Tibial nerve (tissue), 4 donors: ENCODE data around the gene CENPO. TPM values are rescaled to one million over a fixed set of nuclear protein-coding genes. Genes with fewer than 3 reads are reported as not detected.

Experiments
- DNase-seq, 2 donors: peaks; one replicate each; pipeline ENCODE4 v3.0.0-alpha.2; 2019; ENCODE audit warnings: low spot score in 2 of 2
- H3K27ac ChIP-seq, 4 donors: fragments of 200-600 bp; sonication (generic) in 3 of 4; one replicate each; pipeline ENCODE4 v1.5.1; 2017 to 2019; ENCODE audit warnings: mild to moderate bottlenecking in 1 of 4
- H3K27me3 ChIP-seq, 2 donors: fragments of 200-600 bp; sonication (generic) in 1 of 2; one replicate each; pipeline versions ENCODE4 v1.5.1 to v1.6.0; 2017 to 2019
- H3K36me3 ChIP-seq, 3 donors: fragments of 200-600 bp; sonication (generic); one replicate each; pipeline ENCODE4 v1.5.1; 2018 to 2019
- H3K4me1 ChIP-seq, 4 donors: fragments of 200-600 bp; sonication (generic) in 3 of 4; one replicate each; pipeline ENCODE4 v1.5.1; 2017 to 2019
- H3K4me3 ChIP-seq, 4 donors: fragments of 200-600 bp; sonication (generic) in 3 of 4; one replicate each; pipeline ENCODE4 v1.5.1; 2017 to 2019; ENCODE audit warnings: mild to moderate bottlenecking in 1 of 4, moderate library complexity in 1 of 4
- H3K9me3 ChIP-seq, 4 donors: fragments of 200-600 bp; sonication (generic) in 3 of 4; one replicate each; pipeline ENCODE4 v1.5.1; 2017 to 2019
- CTCF ChIP-seq, 5 experiments: fragments of 200-600 bp in 3 of 5; fragments of 450-650 bp in 2 of 5; sonication (generic) in 3 of 5; IDR thresholded peaks; one replicate each; pipeline ENCODE4 v1.5.1; 2016 to 2019; ENCODE audit warnings: antibody characterized with exemption in 5 of 5, mild to moderate bottlenecking in 3 of 5, moderate library complexity in 2 of 5
- EP300 ChIP-seq, 2 donors: sonication (generic); formaldehyde crosslinking; IDR thresholded peaks; one replicate each; pipeline ENCODE4 v1.6.1; 2017; ENCODE audit warnings: antibody characterized with exemption in 2 of 2, mild to moderate bottlenecking in 1 of 2
- POLR2A ChIP-seq, 2 donors: fragments of 450-650 bp; IDR thresholded peaks; one replicate each; pipeline ENCODE4 v1.6.1; 2017; ENCODE audit warnings: antibody characterized with exemption in 2 of 2, mild to moderate bottlenecking in 2 of 2, moderate library complexity in 2 of 2
- WGBS, 2 donors: methylation state at CpG; one replicate each; pipeline ENCODE4 v1.1.5; 2018; 5-methylcytosine and 5-hydroxymethylcytosine counted together
- total RNA-seq, 4 donors: library from RNA; depleted of rRNA; stranded (reverse); fragments of >200 nt; gene quantifications; one replicate each; pipeline ENCODE4 v1.1.0, GENCODE V29; 2016

CENPO gene
- total RNA-seq, 4 donors from 2014 or later: 2.4 to 3.6 (median 2.7) TPM

DNA sequence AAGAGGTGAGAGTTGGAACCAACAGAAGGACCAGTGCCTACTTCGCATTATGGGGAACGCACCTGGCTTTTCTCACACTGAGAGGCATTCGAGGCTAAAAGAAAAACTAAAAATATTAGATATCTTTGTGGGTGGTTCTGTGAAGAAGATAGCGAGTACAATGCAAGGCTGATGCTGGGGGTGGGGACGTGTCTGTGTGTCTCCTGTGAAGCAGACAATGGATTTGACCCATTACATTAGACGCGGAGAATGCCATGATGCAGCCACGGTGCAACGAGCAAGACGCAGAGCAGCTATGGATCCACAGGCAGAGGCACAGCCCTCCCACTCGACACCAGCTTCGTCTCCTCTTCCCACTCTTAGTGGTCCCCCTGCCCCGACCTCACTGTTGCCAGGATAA lies 65.8 kb downstream of the CENPO start:
- Histone ChIP-seq H3K27me3 (no peaks in the 10 kb centered on the region), H3K9me3 (no peaks in the 10 kb centered on the region), H3K4me3 (no peak overlapping the region), H3K4me1 (peaks cover 0 to 72% (median 37%) of the 10 kb centered on the region in 4 donors), H3K36me3 (peaks cover 0 to 10% (median 0%) of the 10 kb centered on the region in 3 donors), H3K27ac (peak overlapping the region in 2 of 4 donors; percentile 51 to 90)
- DNase-seq: no peak
- no peak for TF ChIP-seq CTCF (IDR thresholded peaks at IDR 0.05)
- TF ChIP-seq POLR2A (IDR thresholded peaks at IDR 0.05): no peak
- TF ChIP-seq EP300 (IDR thresholded peaks at IDR 0.05): no peak
- 86 to 88% methylated on average over 13 of the region's 13 CpGs for WGBS, 2 donors

- peaks cover 0 to 10% (median 0%) of the 10 kb centered on the region in 3 donors for H3K36me3 ChIP-seq
- no peak for TF ChIP-seq EP300 (IDR thresholded peaks at IDR 0.05)
- TF ChIP-seq CTCF (IDR thresholded peaks at IDR 0.05): no peak
- TF ChIP-seq POLR2A (IDR thresholded peaks at IDR 0.05): no peak
- H3K4me3 ChIP-seq: no peak overlapping the region
- WGBS, 2 donors: 92 to 93% methylated on average over 15 of the region's 15 CpGs
- no peaks in the 10 kb centered on the region for H3K27me3 ChIP-seq
- no peaks in the 10 kb centered on the region for H3K9me3 ChIP-seq
- peaks cover 0 to 66% (median 28%) of the 10 kb centered on the region in 4 donors for H3K4me1 ChIP-seq
- no peak for DNase-seq
- peak overlapping the region; percentile 30 to 90 (median 68) for H3K27ac ChIP-seq
Measured at GRCh38 chr2:24859968-24860600, 66.9 kb downstream of the CENPO start.

DNA sequence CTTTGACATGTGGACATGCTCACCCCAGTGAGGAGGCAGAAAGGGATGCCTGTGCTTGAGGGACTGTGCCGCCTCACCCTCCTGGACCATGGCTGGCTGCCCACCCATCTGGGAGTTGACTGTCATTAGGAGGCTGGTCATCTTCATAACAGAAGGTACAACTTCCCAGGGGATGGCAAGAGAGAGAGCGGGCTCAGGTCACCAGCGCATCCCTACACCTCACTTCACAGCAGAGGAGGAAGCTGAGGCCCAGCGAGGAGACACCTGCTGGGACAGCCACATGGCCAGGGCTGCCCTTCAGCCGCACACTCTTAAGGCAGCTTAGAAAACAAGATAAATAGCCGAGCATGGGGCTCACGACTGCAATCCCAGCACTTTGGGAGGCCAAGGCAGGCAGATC lies 67.4 kb downstream of the CENPO start:
- H3K36me3 ChIP-seq: peaks cover 0 to 10% (median 0%) of the 10 kb centered on the region in 3 donors
- no peaks in the 10 kb centered on the region for H3K27me3 ChIP-seq
- DNase-seq: no peak
- H3K4me1 ChIP-seq: peaks cover 0 to 61% (median 23%) of the 10 kb centered on the region in 4 donors
- H3K27ac ChIP-seq: peak overlapping the region; percentile 30 to 90 (median 68)
- no peak overlapping the region for H3K4me3 ChIP-seq
- WGBS, 2 donors: 90 to 95% methylated on average over 7 of the region's 7 CpGs
- H3K9me3 ChIP-seq: no peaks in the 10 kb centered on the region
- TF ChIP-seq CTCF (IDR thresholded peaks at IDR 0.05) (no peak), EP300 (IDR thresholded peaks at IDR 0.05) (no peak), POLR2A (IDR thresholded peaks at IDR 0.05) (no peak)

- Histone ChIP-seq H3K27ac (peak overlapping the region; percentile 59 to 90 (median 68)), H3K4me3 (no peak overlapping the region), H3K4me1 (peaks cover 0 to 52% (median 15%) of the 10 kb centered on the region in 4 donors), H3K27me3 (no peaks in the 10 kb centered on the region), H3K9me3 (no peaks in the 10 kb centered on the region), H3K36me3 (peaks cover 0 to 10% (median 0%) of the 10 kb centered on the region in 3 donors)
- 55 to 57% methylated on average over 11 of the region's 11 CpGs for WGBS, 2 donors
- TF ChIP-seq EP300 (IDR thresholded peaks at IDR 0.05) (peak; percentile 75 to 76), POLR2A (IDR thresholded peaks at IDR 0.05) (no peak)
- DNase-seq: peak in 1 of 2 donors; percentile 35
Measured at GRCh38 chr2:24861500-24861899, 68.3 kb downstream of the CENPO start.

DNA sequence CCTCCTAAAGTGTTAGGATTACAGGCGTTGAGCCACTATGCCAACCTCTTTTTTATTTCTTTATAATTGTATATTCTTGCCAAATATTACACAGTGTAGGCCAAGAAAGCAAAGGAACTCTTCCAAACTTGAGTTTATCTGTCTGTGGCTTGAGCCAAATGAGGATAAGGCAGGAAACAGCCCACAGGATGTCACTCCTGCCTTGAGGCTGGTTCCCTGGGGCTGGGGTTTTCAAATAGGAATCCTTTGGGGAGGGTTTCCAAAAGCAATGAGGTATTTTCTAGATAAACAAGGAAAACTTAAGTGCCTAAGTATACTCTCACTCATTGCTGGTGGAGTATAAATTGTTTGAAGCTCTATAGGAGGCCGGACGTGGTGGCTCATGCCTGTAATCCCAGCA lies 70.4 kb downstream of the CENPO start:
- Histone ChIP-seq H3K4me1 (peaks cover 0 to 36% (median 2%) of the 10 kb centered on the region in 4 donors), H3K27ac (peak overlapping the region in 3 of 4 donors; percentile 15 to 58 (median 26)), H3K4me3 (no peak overlapping the region), H3K36me3 (peaks cover 0 to 15% (median 0%) of the 10 kb centered on the region in 3 donors), H3K27me3 (no peaks in the 10 kb centered on the region), H3K9me3 (no peaks in the 10 kb centered on the region)
- 79 to 89% methylated on average over 3 of the region's 3 CpGs for WGBS, 2 donors
- TF ChIP-seq POLR2A (IDR thresholded peaks at IDR 0.05) (no peak), CTCF (IDR thresholded peaks at IDR 0.05) (no peak), EP300 (IDR thresholded peaks at IDR 0.05) (no peak)
- DNase-seq: no peak
